GM23248 (cell line): ENCODE measurements around the gene CACNB2.

ENCODE experiments used
- EZH2 ChIP-seq: fragments of 200-600 bp; sonication (generic); IDR thresholded peaks from 2 replicates; pipeline ENCODE4 v1.6.1; 2018; ENCODE audit warnings: antibody characterized with exemption, mild to moderate bottlenecking; ENCODE audit not compliant: insufficient read depth, poor library complexity, severe bottlenecking
- EZH2phosphoT487 ChIP-seq: fragments of 200-600 bp; sonication (generic); IDR thresholded peaks from 2 replicates; pipeline ENCODE4 v1.6.1; 2018; ENCODE audit warnings: antibody characterized with exemption, moderate library complexity, mild to moderate bottlenecking, low read depth; ENCODE audit not compliant: insufficient read depth

- no peak for TF ChIP-seq EZH2
- no peak for TF ChIP-seq EZH2phosphoT487
Measured at GRCh38 chr10:18310761-18311160, 170.5 kb downstream of the CACNB2 start.
